AG08396 (cell line): ENCODE measurements around the gene ADGRF1.
"Not testable (repeated sequence)": the region's sequence is repeated elsewhere in the genome, so short reads cannot be mapped to it uniquely, and the experiment has no call there.

Experiments
- DNase-seq: peaks from one replicate; pipeline ENCODE4 v3.0.0; 2012; ENCODE audit warnings: low spot score, mixed read lengths

The ADGRF1 gene

DNA sequence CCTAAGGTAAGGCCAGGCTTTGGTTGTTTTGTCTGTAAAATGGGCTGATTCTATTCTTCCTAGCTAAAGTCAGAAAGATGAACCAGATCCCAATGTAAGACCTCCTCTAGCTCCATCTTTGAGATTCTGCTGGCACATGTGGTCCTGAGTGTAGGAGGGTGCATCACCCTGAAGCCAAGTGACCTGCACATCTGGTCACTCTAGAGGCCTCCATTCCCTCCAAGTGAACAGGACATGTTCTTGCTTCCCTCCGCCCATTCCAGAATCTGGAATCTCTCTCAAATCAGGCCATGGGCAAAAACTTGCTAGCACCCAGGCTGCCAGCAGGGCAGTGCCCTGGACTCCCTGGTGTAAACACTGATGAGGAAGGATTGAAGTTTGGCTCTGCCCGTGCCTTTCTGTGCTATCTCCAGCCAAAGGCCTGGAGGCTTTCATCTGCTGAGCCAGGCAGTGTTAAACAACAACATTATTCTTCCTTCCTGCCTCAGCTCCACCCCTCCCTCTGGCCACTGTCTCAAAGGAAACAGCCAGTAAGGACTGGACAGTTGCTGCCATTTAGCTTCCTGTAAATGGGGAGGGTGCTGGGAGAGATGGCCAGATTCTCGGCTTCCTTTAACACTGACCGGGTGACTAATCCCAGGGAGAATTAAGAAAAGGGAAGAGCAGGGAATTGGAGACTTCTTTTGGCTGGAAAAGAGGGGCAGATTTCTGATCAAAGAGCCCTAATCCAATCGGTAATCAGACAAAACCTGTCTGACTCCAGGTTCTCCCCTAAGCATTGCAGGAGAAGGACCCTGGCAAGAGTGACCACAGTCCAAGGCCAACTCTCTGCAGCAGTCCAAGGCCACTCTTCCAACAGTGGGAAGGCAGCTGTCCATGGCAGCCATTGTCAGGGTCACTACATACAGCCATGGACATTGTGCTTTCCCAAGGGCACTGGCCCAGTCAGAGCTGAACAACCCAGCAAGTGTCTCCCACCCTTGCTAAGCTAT lies 19.5 kb upstream of the ADGRF1 start:
- no peak for DNase-seq

DNA sequence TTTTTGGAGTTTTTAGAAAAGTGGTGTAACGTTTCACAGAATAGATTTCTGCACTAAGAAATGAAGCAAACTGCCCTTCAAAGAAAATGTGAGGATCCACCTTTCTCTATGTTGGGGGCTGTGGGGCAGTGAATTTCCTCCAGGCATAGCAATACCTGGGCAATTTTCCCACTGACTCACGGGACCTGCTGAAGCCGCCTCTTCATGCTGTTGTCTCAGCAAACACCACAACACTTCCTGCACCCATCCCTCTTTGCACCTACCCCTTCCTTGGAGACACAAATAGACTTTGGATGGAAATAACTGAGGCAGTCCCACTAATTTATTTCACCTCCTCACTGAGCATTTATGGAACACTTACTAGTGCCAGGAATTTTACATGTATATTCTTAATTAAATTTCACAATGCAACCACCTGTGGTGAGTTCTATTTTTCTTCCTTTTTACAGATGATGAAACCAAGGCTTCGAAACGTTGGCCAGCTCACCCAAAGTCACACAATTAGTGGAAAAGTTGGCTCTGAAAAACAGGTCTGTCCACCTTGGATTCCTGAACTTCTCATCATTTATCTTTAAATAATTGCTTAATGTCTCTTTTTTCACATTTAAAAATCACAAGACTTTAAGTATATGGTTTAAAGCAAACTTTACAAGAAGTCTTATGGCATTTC lies 17.2 kb upstream of the ADGRF1 start:
- DNase-seq = no peak

DNA sequence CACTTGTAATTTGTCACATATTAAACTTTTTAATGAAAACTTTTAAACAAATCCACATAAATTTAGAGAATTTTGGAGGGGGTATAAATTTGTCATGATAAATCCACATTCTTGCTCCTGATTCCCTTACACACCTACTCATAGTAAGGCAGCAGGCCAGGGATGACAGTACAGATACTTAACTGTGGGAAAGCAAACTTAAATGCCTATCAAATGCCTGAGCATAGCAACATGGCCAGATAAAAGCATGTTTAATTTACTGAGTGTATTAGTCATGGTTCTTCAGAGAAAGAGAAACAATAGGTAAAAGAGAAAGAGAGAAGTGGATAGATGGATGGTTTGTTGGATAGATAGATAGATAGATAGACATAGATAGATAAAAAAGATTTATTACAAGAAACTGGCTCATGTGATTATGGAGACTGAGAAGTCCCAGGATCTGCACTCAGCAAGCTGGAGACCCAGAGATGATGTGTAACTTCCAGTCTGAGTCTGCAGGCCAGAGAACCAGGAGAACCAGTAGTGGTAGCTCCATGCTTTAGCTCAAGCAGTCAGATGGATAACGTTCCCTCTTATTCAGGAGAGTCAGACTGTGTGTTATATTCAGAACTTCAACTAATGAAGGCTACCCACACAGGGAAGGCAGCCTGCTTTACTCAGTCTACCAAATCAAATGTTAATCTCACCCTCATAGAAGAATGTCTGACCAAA lies 15.9 kb upstream of the ADGRF1 start:
- no peak for DNase-seq

DNA sequence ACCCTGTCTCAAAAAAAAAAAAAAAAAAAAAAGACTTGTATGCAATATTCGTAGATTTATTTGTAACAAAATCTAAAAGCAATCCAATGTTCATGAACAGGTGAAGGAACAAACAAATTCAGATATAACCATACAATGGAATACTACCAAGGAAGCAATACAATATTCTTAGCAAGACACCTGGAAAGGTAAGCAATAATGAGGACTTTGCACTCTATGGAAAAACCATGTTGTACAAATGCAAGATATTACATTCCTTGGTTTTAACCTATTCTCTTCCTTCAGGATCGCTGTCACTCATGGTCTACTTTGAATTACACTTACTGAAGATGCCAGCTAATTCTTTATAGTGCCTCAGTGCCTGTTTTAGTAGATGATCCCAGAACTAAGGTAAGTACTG lies 14.7 kb upstream of the ADGRF1 start:
- no peak for DNase-seq

DNA sequence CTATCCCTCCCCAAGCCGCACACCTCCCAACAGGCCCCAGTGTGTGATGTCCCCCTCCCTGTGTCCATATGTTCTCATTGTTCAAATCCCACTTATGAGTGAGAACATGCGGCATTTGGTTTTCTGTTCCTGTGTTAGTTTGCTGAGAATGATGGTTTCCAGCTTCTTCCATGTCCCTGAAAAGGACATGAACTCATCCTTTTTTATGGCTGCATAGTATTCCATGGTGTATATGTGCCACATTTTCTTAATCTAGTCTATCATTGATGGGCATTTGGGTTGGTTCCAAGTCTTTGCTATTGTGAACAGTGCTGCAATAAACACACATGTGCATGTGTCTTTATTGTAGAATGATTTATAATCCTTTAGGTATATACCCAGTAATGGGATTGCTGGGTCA lies 12.2 kb upstream of the ADGRF1 start:
- not testable (repeated sequence) for DNase-seq

DNA sequence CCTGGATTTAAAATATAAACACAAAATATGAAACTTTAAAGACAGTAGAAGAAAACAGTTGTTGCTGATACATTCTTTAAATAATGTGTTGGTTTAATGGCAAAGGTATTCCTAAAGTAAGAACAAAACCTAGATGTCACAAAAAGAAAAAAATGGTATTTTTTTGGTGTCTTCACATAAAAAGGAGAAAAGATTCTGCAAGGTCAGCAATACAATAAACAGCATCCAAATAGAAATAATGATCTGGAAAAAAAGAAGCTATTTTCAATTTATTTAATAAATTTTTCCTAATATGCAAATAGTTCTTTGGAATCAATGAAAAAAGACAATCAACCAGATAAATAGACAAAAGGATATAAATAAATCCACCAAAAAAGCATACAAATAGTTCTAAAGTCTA lies 6.5 kb upstream of the ADGRF1 start:
- no peak for DNase-seq

DNA sequence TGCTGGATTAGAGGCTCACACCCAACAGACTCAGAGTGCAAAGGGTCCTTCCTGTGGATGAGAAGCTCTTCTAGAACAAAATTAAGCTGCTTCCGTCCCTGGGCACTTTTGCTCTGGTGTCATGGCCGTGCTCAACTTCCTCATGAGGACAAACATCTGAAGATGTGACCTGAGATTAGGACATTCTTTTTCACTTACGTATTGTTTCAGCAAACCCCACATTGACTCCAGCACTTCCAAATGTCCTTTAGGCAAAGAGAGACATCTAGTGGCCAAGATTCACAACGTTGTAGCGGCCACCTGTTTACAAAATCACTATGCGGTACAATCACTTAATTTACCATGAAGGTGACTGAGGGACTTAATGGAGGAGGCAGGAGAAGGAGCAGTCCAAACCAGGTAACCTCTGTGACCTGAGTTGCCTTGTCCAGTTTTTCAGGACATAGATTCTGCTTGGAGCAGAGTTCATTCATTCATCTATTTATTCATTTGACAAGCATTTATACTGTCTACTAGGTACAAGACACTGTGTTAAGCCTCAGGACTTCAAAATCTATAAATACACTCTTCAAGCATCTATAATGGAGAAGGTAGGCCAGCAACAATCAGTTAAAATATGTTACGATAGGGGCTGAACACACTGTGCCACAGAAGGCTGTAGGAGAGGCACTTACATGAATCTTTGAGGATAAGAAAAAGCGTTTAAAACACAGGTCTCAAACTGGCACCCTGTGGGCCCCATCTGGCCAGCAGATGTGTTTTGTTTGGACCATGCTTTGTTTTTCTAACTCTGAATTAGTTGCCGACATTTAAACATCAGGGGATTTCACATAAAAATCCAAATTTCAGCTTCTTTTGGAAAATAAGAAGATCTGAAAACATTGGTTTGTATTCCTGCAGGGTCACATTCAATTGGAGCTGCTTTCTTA lies 5.6 kb upstream of the ADGRF1 start:
- peak; percentile 46 for DNase-seq

DNA sequence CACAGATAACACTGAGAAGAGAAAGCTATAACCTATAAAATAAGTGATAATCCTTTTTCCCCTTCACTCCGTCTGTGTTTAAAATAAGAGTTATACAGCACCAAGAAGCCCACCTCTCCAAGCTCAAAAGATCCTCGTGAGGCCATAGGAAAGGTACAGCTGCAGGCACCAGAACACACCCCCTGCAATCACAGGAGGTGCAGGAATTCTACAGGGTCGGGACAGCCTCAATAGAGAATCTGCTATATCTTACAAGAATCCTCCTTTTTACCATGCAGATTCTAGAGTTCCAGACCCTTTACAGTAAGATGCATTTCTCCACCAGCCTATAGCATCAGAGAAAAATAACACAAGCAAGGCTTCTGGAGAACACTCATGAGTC lies 5.0 kb upstream of the ADGRF1 start:
- no peak for DNase-seq

DNA sequence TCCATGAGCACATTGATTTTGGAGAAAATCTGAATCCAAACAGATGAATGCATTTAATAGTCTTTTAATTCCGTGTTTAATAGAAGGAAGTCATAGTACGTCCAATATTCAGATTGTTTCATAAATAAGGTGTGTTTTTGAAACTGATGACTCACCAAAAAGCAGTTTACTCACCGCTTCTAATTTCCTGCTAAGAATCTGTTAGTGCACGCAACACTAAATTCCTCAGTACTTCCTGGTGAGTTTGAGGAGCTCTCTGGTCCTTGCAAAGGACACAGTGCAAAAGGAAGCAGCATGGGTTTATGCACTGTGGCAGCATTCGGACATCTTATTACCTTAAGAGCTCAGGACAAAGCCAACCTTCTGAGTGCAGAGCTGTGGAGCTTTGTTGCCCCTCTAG lies 2.3 kb upstream of the ADGRF1 start:
- DNase-seq = no peak

DNA sequence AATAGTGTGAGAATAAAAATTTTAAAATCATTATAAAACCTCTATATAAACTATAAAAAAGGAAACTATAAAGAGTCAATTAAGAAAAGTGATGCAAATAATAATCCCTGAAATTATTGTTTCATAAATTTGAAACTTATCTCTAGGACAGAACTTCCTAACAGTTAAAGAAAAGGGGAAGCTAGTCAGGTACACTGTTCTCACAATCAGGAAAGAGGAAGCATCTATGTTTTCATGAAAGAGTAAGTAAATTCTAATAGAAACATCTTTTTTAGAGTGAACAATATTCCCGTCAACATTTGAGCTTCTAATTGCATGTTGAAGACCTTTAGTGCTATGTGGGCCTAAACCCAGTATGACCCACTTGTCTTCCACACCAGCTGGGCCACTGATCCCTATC lies 1.2 kb upstream of the ADGRF1 start:
- no peak for DNase-seq

DNA sequence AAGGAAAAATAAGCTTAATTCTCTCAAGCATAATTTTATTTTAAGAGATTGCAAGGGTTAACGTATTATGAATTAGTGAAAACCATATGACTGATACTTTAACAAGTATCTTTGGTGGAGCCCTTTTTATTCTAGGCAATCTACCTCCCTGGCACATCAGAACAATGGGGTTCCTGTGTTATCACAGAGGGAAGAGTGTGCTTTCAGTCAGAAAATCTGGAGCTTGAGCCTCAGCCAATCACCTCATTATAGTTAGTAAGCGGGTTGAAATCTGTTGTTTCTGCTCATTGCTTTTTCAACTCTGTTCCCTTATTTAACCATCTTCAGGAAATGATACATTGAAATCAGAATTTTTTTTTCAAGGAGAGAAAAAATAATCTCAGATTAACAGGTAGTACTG lies 391 bp downstream of the ADGRF1 start:
- no peak for DNase-seq

DNA sequence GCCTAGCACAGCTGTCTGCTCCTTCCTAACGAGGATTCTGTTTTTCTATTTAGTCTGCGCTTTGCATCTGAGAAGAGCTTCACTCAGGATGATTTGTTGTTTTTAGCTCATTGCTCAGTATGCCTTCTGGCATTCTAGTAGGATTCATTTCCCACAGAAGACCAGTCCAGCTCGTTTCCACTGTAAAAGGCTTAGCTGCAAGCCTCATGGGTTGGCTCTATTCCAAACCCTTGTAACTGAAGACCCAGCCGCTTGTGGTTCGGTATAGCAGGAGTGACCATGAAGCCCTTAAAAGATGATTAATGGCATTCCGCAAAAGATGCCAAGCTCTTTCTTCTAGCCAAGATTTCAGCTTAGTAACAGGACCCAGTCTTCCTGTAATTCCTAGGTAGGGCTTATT lies 7.2 kb downstream of the ADGRF1 start:
- peak; percentile 26 for DNase-seq

DNA sequence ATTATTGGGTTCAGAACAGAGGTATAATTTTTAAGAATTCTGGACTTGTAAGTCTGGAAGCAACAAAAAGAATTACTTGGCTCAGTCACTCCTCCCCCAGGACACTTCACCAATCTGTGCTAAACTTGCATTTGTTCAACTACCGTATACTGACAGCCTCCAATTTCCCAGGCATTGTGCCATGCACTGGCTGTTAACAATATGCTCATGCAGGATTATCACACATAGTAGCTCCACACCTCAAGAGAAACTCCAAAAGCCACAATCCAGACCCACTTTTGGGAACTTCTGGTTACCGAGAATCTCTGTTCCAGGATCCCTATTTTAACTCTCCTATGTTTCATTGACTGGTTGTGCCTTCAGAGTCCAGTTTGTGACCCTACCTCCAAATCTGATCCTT lies 7.7 kb downstream of the ADGRF1 start:
- no peak for DNase-seq

DNA sequence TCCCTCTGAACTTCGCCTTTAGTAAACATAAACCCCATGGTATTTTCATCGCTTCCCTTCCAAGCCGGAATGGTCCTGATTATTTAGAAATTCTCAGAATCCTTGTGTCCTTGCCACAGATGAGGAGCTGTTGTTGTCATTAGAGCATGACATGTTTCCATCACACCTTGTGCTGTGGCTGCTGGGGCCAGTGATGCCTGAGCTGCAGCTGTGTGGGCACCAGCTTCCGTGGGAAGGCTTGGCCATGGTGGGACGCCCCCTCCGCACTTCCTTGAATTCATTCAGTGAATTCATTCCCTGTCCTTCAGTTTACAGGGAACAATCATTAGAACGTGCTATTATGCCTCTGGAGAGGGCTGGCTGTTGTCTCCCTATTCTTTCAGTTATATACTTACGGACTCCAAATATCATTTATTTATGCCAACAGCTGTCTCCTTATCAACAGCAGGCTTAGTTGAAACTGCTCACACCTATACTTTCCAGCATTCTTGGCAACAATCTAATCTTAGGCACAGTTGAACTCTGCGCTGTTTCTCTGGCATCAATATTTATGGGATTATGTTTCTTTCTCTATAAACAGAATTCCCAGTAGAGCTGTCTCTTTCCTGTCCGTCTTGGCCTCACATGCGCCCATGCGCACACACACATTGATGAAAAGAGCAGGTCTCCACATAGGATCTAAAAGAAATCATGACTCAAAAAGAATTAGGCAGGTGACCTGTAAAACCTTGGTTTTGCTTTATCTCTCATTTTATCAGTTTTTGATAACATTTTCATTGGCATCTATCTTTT lies 9.0 kb downstream of the ADGRF1 start:
- DNase-seq = no peak

DNA sequence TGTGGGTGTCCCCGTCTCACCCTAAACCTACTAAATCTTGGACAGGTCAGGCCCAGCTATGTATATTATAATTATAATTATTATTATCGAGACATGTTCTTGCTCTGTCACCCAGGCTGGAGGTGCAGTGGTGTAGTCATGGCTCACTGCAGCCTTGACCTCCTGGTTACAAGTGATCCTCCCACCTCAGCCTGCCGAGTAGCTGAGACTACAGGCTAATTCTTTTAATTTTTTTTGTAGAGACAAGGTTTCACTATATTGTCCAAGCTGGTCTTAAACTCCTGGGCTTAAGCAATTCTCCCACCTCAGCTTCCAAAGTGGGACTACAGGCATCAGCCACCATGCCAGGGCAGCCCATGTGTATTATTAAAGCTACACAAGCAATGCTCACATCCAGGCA lies 10.5 kb downstream of the ADGRF1 start:
- no peak for DNase-seq

DNA sequence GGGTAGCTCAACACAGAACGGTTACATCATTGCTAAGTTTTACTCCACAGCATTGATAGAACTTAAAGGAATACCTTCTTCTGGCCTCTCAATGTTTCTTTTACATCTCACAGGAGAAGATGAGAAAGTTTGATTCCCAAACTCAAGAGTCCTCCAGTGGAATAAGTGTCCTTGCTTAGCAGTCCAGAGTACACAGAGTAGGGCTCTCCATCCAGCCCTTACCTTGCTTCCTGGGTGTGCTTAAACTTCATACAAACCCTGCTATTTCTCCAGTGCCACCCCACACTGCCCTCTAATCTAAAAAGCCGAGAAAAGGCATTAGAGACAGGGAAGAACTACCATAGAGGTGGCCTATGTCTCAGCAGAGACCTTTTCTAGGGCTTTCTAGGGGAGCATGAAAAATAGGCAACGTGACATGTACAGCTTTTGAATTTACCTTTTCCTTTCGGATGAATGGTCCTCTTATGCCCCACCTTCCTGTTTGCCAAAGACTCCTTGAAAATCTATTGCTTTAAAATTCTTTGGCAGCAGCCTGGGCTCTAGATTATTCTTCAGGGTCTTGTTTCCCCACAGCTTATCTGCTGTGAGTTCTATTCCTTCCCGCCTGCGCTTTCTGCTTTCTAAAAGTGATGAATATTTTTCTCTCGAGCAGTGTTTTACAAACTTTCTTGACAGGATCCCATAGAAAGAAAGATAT lies 12.1 kb downstream of the ADGRF1 start:
- DNase-seq = no peak

DNA sequence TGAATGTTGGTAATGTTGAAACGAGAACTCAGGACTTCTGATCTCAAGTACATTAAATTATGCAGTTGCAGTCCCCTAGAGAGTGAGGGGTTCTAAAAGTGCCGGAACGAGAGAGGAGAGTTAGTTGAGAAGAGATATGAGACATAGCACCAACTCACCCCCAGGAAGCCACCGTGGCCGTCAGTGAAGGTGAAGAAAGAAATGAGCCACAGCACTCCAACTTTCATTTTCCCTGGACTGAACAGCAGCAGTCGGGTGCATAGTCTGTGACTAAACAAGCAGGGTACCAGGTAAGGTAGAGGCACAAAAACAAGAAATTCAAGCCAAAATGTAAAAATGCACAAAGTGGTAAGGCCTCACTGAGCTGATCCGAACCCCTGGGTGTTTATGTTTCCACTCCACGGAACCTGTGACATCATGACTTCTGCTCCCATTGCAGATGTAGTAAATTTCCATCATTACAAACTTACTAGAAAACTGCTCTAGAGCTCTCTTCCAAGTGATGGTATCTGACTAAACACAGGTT lies 13.2 kb downstream of the ADGRF1 start:
- no peak for DNase-seq

DNA sequence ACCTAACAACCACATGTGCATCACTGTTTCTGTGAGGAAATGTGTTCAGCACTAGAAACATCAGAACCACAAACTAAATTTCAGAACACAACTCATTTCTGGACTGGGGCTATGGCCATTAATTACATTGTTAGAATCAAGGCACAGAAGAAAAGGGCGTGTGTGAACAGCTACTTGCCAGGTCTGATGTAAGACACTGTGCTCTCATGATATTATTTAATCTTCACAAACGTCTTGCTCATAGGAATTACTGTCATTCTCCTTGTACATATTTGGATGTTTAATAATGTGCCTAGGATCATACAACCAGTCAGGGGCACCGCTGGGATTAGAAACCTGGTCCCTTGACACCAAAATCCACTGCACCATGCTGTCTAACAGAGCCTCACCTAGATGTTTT lies 14.8 kb downstream of the ADGRF1 start:
- DNase-seq = no peak

DNA sequence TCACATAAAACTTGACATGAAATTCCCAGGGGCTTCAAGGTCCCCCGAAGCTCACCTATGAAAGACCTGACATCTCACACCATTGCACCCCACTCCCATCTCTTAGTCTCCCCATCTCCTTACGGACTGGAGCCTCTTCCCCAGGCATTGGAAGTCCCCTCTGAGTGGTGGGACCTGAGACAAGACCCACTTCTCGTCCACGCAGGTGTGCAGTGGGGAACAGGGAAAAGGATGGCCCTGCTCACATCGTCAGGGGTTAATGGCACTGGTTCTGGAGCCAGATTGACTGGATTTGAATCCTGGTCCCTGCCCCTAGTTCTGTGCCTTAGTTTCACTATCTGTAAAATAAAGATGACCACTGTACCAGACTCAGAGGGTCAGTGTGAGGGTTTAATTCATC lies 15.5 kb downstream of the ADGRF1 start:
- no peak for DNase-seq

DNA sequence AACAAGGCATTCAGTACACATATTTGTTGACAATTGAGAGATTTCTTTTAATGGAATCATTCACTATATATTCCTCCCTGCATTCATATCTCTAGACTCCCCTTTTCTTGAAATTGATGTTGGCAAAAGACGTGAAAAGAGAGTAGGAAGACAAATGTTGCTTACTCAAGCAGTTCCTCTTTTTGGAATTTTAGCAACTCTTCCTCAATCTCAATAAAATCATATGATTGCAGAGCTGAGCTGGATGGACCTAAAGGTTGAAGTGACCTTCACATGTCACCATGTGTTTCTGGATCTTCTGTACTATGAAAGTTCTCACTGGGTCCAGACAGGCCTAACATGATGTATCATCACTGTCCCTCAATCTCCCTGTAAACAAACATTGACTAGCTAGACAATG lies 18.6 kb downstream of the ADGRF1 start:
- DNase-seq = no peak
